GM12864 (cell line): ENCODE measurements around the gene TCF23.
"Not testable (repeated sequence)": the region's sequence is repeated elsewhere in the genome, so short reads cannot be mapped to it uniquely, and the experiment has no call there.

Source experiments
- DNase-seq: peaks from one replicate; pipeline ENCODE4 v3.0.0-alpha.2; 2011; ENCODE audit warnings: low read depth
- H3K4me3 ChIP-seq: 2 replicates; pipeline ENCODE4 v1.5.1; 2011; ENCODE audit warnings: mild to moderate bottlenecking, low read depth, low read length, control low read depth
- CTCF ChIP-seq: IDR thresholded peaks from 2 replicates; pipeline ENCODE4 v1.5.1; 2011; ENCODE audit warnings: low read depth, mild to moderate bottlenecking, moderate library complexity, low read length, control low read depth, inconsistent platforms; ENCODE audit errors: missing control alignments

TCF23 gene

GRCh38 chr2:27184115-27184514 is 35.3 kb downstream of the TCF23 start:
- DNase-seq, result no peak

GRCh38 chr2:27185331-27186026 is 36.7 kb downstream of the TCF23 start:
- H3K4me3 ChIP-seq, result no peak overlapping the region
- no peak for DNase-seq
- no peak for TF ChIP-seq CTCF

More at GRCh38 chr2:27184115-27184514, 35.3 kb downstream of the TCF23 start:
- no peak for TF ChIP-seq CTCF
- H3K4me3 ChIP-seq, result no peak overlapping the region

GRCh38 chr2:27186613-27187345 is 38.0 kb downstream of the TCF23 start:
- no peak for TF ChIP-seq CTCF
- DNase-seq, result no peak
- no peak overlapping the region for H3K4me3 ChIP-seq

GRCh38 chr2:27189989-27190388 is 41.2 kb downstream of the TCF23 start:
- TF ChIP-seq CTCF, result no peak
- no peak for DNase-seq
- H3K4me3 ChIP-seq, result no peak overlapping the region

GRCh38 chr2:27191070-27191829 is 42.4 kb downstream of the TCF23 start:
- no peak for DNase-seq
- peak; percentile 66 for TF ChIP-seq CTCF
- no peak overlapping the region for H3K4me3 ChIP-seq

GRCh38 chr2:27194538-27195354 is 45.9 kb downstream of the TCF23 start:
- DNase-seq, result no peak
- no peak overlapping the region for H3K4me3 ChIP-seq
- TF ChIP-seq CTCF, result no peak

GRCh38 chr2:27195799-27196198 is 47.0 kb downstream of the TCF23 start:
- DNase-seq, H3K4me3 ChIP-seq: not testable (repeated sequence)

- not testable (repeated sequence) for H3K4me3 ChIP-seq
These were observed 49.3 kb downstream of the TCF23 start for GRCh38 chr2:27198068-27198467.

More at GRCh38 chr2:27198068-27198467, 49.3 kb downstream of the TCF23 start:
- DNase-seq, result not testable (repeated sequence)
